Smooth muscle cell (in vitro differentiated cells): Measurements from ENCODE around the gene SF3A1. TPM values are rescaled to one million over a fixed set of nuclear protein-coding genes. Genes with fewer than 3 reads are reported as not detected.

Experiments
- DNase-seq: peaks from one replicate; lab custom pipeline; 2025; ENCODE audit not compliant: unreplicated experiment; lab: John Stamatoyannopoulos, UW
- H2AFZ ChIP-seq: fragments of 200-600 bp; sonication (generic); 2 replicates; pipeline ENCODE4 v1.6.0; 2016; ENCODE audit warnings: antibody characterized with exemption, low read depth, mild to moderate bottlenecking
- H3F3A ChIP-seq: fragments of 200-600 bp; sonication (generic); 2 replicates; pipeline ENCODE4 v1.6.0; 2017; ENCODE audit warnings: antibody characterized with exemption, low read depth
- H3K27ac ChIP-seq: fragments of 200-600 bp; sonication (generic); 2 replicates; pipeline ENCODE4 v1.5.1; 2016; ENCODE audit warnings: low read depth, mild to moderate bottlenecking
- H3K27me3 ChIP-seq: fragments of 200-600 bp; sonication (generic); 2 replicates; pipeline ENCODE4 v1.6.1; 2016; ENCODE audit warnings: low read depth, mild to moderate bottlenecking
- H3K36me3 ChIP-seq: fragments of 200-600 bp; sonication (generic); 2 replicates; pipeline ENCODE4 v1.5.1; 2016; ENCODE audit warnings: low read depth
- H3K4me1 ChIP-seq: fragments of 200-600 bp; sonication (generic); 2 replicates; pipeline ENCODE4 v1.5.1; 2016; ENCODE audit warnings: low read depth
- H3K4me2 ChIP-seq: fragments of 200-600 bp; sonication (generic); 2 replicates; pipeline ENCODE4 v1.6.0; 2016; ENCODE audit warnings: mild to moderate bottlenecking
- H3K4me3 ChIP-seq: fragments of 200-600 bp; sonication (generic); 2 replicates; pipeline ENCODE4 v1.5.1; 2016; ENCODE audit warnings: mild to moderate bottlenecking
- H3K79me2 ChIP-seq: fragments of 200-600 bp; sonication (generic); 2 replicates; pipeline ENCODE4 v1.6.0; 2016; ENCODE audit warnings: low read depth, mild to moderate bottlenecking
- H3K9ac ChIP-seq: fragments of 200-600 bp; sonication (generic); 2 replicates; pipeline ENCODE4 v1.6.0; 2016; ENCODE audit warnings: low read depth
- H3K9me3 ChIP-seq: fragments of 200-600 bp; sonication (generic); replicated peaks from 2 replicates; pipeline ENCODE4 v1.5.1; 2016; ENCODE audit warnings: low read depth
- H4K20me1 ChIP-seq: fragments of 200-600 bp; sonication (generic); 2 replicates; pipeline ENCODE4 v1.6.0; 2016; ENCODE audit warnings: low read depth
- CTCF ChIP-seq: fragments of 200-600 bp; sonication (generic); IDR thresholded peaks from 2 replicates; pipeline ENCODE4 v1.5.1; 2017; ENCODE audit warnings: borderline replicate concordance, mild to moderate bottlenecking, antibody characterized with exemption; ENCODE audit not compliant: insufficient read depth, poor library complexity, severe bottlenecking
- WGBS: methylation state at CpG from one replicate; pipeline ENCODE4 v1.1.7; 2016; ENCODE audit warnings: low lambda C conversion rate; 5-methylcytosine and 5-hydroxymethylcytosine counted together
- polyA plus RNA-seq: library from polyadenylated mRNA; unstranded; fragments of >200 nt; fragmentation: Nextera tagmentation; extraction: Ambion mirVana; gene quantifications from 2 replicates; pipeline ENCODE4 v1.2.1, GENCODE V29; 2016
- total RNA-seq: library from RNA; depleted of rRNA; stranded (reverse); fragments of >200 nt; gene quantifications from 2 replicates; pipeline ENCODE4 v1.2.3, GENCODE V29; 2014

The SF3A1 gene
- total and polyA plus RNA-seq, 2 experiments from 2014 or later = 55.0 to 86.7 TPM

- no peak for DNase-seq
- Histone ChIP-seq H4K20me1 (peaks cover 4% of the 10 kb centered on the region), H3K79me2 (no peaks in the 10 kb centered on the region), H3K9ac (no peak overlapping the region), H2AFZ (no peak overlapping the region), H3F3A (no peaks in the 10 kb centered on the region), H3K27me3 (no peaks in the 10 kb centered on the region), H3K4me2 (no peak overlapping the region), H3K36me3 (no peaks in the 10 kb centered on the region), H3K4me1 (no peaks in the 10 kb centered on the region), H3K4me3 (no peak overlapping the region), H3K27ac (no peak overlapping the region), H3K9me3 (no peaks in the 10 kb centered on the region)
- WGBS = 94% methylated on average over 33 of the region's 33 CpGs
- no peak for TF ChIP-seq CTCF
Observed at GRCh38 chr22:30373331-30374325, 16.9 kb upstream of the SF3A1 start.

- H2AFZ ChIP-seq = no peak overlapping the region
- WGBS = 92% methylated on average over 8 of the region's 8 CpGs
- no peaks in the 10 kb centered on the region for H3K79me2 ChIP-seq
- DNase-seq = no peak
- H3K9me3 ChIP-seq = no peaks in the 10 kb centered on the region
- H3K9ac ChIP-seq = no peak overlapping the region
- peaks cover 4% of the 10 kb centered on the region for H4K20me1 ChIP-seq
- H3K4me1 ChIP-seq = no peaks in the 10 kb centered on the region
- no peak overlapping the region for H3K27ac ChIP-seq
- H3K4me2 ChIP-seq = no peak overlapping the region
- no peaks in the 10 kb centered on the region for H3F3A ChIP-seq
- no peaks in the 10 kb centered on the region for H3K27me3 ChIP-seq
- TF ChIP-seq CTCF = no peak
- H3K36me3 ChIP-seq = no peaks in the 10 kb centered on the region
- H3K4me3 ChIP-seq = no peak overlapping the region
Observed at GRCh38 chr22:30372915-30373314, 16.2 kb upstream of the SF3A1 start.

GRCh38 chr22:30371981-30372380 lies 15.3 kb upstream of the SF3A1 start:
- DNase-seq = no peak
- no peaks in the 10 kb centered on the region for H3F3A ChIP-seq
- no peaks in the 10 kb centered on the region for H3K9me3 ChIP-seq
- no peaks in the 10 kb centered on the region for H3K4me1 ChIP-seq
- H2AFZ ChIP-seq = no peak overlapping the region
- H3K4me3 ChIP-seq = no peak overlapping the region
- H3K27me3 ChIP-seq = no peaks in the 10 kb centered on the region
- no peaks in the 10 kb centered on the region for H3K36me3 ChIP-seq
- no peak overlapping the region for H3K4me2 ChIP-seq
- WGBS = 93% methylated on average over 13 of the region's 13 CpGs
- no peak overlapping the region for H3K27ac ChIP-seq
- no peak overlapping the region for H3K9ac ChIP-seq
- no peaks in the 10 kb centered on the region for H3K79me2 ChIP-seq
- H4K20me1 ChIP-seq = peaks cover 4% of the 10 kb centered on the region
- no peak for TF ChIP-seq CTCF

- Histone ChIP-seq H4K20me1 (peaks cover 4% of the 10 kb centered on the region), H3K27ac (no peak overlapping the region), H3F3A (no peaks in the 10 kb centered on the region), H3K4me2 (no peak overlapping the region), H3K4me3 (no peak overlapping the region), H3K36me3 (no peaks in the 10 kb centered on the region), H3K9ac (no peak overlapping the region), H3K27me3 (no peaks in the 10 kb centered on the region), H3K79me2 (no peaks in the 10 kb centered on the region), H3K9me3 (no peaks in the 10 kb centered on the region), H3K4me1 (no peaks in the 10 kb centered on the region), H2AFZ (no peak overlapping the region)
- WGBS = over 99% methylated on average over 9 of the region's 9 CpGs
- TF ChIP-seq CTCF = no peak
- no peak for DNase-seq
Observed at GRCh38 chr22:30371321-30371720, 14.6 kb upstream of the SF3A1 start.
